ENCODE results near the gene PRRX1.

Gene PRRX1

DNA sequence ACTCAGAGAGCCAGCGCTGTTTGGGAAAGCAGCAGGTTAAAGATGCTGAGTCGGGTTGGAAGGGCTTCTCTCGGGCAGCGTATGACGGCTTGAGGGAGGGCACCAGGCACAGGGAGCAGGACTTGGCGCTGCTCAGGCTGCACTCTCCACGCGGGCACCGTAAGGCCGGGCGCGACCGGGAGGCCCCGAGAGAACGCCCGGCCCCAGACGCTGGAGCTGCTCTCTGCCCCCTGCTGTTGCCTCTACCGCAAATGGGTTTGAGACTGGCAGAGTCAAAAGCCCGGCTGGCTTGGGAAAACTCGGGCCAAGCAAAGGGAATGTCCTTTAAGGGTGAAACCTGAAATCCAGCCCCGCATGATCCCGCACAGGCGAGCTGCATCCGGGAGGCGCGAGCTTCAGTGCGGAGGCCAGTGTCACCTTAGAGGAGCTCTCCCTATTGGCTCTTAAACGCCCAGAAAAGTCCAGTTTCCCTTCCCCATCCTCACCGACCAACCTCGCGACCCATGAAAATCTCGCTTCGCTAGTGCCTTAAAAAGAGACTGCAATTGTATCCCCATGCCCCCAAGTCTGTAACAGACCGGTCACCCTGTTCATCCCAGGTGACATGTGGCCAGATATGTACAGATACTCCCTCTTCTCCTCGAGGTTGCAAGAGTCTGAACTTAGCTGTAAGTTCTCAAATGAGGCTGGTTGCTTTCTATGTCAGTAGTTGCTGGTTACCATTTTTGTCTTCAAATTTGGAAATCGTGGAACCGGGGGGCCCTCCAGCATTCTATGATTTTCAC, 1.1 kb downstream of the PRRX1 start:
- no peak for DNase-seq

GRCh38 chr1:170665629-170666028, 1.7 kb downstream of the PRRX1 start:
- DNase-seq: no peak

DNA sequence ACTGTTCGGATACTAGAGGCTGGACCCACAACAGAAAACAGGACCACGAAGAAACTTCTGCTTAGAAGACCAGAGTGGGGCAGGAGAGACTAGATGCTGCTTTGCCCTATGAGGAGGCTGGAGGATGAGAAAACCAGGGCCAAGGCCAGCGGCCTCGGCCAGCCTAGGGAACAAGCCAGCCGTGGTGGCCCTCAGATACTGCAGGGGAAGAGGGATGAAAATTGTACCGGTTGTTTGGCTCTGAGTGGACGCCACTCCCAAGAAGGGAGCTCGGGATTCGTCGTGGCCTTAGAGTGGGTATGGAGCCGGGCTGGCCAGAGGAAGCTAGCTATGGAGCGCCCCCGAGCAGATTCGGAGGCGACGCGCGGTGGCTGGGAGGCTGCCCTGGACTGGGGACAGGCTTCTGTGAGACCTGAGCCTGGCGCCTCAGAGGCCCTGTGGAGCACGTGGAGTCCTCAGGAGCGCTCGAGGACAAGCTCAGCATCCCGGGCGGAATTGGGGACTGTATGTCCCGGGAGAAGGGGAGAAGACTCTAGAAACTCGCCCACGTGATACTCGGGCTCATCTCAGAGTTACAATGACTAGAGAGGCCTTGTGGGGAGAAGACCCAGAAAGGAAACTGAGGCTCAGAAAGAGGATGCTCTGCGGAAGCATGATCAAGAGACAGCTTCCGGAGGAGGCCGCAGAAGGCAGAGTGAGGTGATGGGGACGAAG, 2.8 kb downstream of the PRRX1 start:
- no peak for DNase-seq

DNA sequence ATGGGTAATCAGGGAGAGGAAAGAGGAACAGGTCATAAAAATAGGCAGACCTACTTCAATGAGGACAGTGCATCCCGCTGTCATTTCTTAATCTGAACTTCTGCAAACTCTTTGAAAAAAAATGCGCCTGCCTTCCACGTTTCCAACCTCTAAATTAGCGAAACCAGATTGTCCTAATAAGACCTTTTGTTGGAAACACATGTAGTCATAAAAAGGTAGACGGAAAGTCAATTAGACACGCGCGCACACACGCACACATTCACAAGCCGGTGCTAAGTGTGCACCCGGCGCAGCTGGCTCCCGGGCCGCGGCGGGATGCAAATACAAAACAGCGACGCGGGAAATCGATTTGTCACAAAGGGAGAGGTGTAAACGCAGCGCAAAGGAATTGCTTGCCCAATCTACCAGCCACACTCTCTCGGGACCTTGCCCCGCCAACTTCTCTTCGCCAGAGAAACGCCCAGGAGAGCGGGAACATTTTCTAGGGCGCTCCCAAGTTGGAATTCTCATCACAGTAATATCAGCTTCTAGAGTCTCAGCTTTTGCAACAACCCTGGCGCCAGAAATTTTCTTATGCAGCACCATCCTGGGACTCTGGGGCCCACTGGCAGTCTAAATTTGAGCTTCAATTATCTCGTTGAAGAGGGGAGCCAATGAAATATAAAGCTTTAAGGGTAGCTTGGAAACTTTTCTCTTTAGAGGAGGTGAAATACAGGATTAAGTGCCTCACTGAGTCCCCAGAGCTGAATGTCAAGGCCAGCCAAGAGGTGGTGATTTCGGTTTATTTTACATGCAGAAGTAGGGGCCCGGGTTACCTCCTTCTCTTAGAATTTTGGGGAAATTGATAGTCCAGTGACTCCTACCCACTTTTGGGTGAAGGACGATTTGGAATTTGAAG, 4.5 kb downstream of the PRRX1 start:
- DNase-seq: no peak

DNA sequence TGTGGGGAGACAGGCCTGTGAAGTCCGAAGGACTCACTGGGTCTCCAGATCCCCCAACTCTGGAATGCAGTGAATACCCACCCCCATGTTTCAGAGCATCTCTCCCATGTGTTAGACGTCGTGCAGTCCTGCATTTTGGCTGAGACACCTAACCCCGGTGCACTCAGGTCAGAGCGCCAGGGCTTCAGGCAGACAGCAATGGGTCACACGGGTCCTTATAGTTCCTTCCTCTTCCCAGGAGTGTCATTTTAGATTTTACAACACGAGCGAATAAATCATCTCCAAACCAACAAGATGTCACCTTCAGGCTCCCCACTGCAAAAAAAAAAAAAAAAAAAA, 5.1 kb downstream of the PRRX1 start:
- no peak for DNase-seq

- DNase-seq: no peak
Observed at GRCh38 chr1:170669586-170670530, 5.9 kb downstream of the PRRX1 start.

GRCh38 chr1:170670802-170671628, 7.1 kb downstream of the PRRX1 start:
- peak; percentile 36 for DNase-seq

DNA sequence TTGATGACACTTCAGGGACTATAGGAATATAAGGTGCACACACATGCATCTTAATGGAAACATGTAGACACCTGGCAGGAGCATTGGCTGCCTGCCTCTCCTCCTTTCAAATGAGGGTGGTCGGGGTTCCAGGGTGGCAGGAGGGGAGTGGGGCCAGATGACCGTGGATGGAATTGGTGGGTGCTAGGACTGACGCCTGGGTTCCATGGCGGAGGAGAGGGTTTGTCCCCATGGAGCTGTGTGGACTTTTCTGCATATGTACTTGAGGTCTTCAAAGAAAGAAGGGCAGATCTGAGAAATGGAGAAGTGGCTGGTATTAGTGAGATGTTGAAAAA, 7.7 kb downstream of the PRRX1 start:
- no peak for DNase-seq

DNA sequence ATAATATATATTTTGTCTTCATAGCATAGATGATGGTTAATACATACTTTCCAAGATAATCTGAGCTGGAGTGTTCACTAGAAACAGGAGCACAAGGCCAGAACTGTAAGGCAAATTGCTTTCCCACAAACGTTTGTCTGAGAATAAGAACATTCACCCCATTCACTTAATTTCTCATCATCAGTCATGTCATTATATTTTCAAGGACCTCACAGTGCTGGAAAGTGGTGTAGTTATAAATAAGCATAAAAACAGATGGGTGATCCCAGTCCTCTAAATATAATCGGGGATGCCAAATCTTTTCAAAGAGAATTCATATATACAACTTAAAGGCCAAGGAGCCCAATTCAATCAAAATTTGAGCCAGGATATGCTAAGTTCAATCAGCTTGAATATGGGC, 8.4 kb downstream of the PRRX1 start:
- DNase-seq: no peak

GRCh38 chr1:170674239-170674638, 10.3 kb downstream of the PRRX1 start:
- no peak for DNase-seq

- no peak for DNase-seq
Observed at GRCh38 chr1:170674986-170675385, 11.1 kb downstream of the PRRX1 start.

- DNase-seq: no peak
Observed at GRCh38 chr1:170675865-170676264, 11.9 kb downstream of the PRRX1 start.

DNA sequence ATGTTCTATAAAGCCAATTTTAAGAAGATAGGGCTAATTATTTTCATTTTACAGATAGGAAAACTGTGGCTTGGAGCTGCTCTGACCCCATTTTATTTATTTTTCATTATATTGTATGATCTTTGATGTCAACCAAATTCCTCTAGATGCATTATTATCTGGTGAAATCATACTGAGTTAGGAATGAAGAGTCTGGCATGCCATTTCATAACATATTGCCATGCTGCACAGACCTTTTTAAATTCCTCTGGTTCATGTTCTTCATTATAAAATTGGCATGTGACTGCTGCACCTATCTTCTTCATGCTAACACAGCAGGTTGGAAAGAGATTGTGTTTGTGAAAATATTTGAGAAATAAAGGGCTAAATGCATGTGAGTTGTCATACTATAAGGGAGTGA, 12.7 kb downstream of the PRRX1 start:
- no peak for DNase-seq

DNA sequence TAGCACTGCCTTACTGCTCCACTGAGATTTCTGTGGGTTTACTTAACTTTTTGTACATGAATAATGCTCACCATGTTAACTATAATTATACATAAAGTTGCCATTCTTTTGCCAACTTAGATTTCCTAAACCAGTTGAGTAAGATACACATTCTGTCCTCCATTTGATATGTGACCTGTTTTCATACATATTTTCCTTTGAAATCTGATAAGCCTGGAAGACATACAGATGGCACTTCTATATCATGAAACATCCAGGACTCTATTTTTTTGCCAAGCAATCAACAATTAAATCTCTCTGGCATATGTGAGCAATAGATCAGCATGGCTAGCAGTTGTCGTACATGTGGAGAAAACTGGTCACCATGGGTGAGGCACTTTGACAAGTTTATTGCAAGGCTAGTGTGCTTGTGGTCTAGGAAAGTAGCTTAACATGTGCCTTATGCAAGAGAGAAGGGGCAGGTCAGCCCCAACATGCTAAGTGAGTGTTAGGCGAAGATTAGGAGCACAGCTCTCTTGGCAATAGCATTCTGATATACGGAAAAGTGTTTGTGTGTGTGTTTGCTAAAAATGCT, 14.2 kb downstream of the PRRX1 start:
- no peak for DNase-seq

DNA sequence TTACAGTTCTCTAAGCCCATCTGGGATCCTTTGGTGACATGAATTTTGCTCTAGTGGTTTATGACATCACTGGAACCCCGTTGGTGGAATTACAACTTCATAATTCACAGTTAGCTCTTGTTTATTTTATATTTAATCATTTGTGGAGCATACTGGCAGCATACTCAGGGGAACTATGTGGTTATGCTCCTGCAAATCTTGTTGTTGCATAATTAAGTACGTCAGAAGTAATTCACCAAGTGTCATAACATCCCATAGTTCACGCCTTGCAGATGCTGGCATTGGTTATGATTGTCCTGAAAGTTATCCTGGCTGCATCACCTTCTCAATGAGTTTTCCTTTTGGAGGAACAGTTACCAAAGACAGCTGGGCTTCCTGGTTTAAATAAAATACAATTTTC, 16.5 kb downstream of the PRRX1 start:
- DNase-seq: no peak

DNA sequence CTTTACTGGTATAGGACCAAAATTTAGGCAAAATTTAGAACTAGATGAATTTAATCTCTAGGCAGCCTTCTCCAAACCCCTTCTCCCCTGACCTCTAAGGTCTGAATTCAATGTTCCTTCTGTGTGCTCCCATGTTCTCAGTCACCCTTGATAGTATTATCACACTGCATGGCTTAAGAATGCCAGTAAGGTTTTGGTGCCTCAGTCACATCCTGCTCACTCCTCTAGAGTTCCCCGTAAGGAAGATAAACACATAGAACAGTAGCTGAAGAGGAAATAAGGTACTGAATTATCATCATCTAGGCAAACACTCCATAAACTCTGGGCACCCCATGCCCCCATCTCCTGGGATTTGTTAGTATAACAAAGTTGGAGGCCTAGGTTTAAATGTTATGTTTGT, 18.2 kb downstream of the PRRX1 start:
- DNase-seq: no peak

DNA sequence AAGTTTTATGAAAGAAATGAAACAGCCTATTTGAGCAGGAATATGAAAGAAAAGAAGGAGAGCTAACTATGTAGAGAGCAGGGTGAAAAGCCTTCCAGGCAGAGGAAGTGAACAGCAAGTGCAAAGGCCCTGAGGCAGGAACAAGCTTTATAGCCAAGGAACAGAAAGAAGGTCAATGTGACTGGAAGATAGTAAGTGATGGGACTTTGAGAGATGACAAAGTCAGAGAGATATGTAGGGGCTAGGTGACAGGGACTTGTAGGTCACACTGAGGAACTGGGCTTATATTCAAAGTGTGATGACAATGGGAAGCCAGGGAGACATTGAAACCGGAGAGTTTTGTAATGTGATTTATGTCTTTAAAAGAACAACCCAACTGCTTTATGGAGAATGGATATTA, 18.9 kb downstream of the PRRX1 start:
- no peak for DNase-seq

DNA sequence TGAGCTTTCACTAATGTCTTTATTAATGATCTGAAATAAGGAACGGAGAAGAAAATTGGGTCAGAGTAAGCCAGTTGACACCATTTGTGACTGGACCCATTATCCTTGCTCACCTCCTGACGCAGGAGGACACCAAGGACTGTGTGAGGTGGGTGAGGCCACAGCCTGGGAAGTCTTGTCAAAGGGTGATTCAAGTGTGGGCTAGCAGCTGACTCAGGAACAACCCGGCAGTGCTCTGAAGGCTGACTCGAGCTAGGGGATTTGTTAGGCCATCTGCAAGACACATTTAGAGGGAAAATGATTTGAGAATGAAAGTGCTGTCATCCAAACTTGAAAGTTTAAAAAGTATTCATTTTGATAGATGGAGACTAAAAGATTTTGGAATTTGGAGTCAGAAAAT, 21.2 kb downstream of the PRRX1 start:
- DNase-seq: no peak

GRCh38 chr1:170686291-170686690, 22.4 kb downstream of the PRRX1 start:
- no peak for DNase-seq

DNA sequence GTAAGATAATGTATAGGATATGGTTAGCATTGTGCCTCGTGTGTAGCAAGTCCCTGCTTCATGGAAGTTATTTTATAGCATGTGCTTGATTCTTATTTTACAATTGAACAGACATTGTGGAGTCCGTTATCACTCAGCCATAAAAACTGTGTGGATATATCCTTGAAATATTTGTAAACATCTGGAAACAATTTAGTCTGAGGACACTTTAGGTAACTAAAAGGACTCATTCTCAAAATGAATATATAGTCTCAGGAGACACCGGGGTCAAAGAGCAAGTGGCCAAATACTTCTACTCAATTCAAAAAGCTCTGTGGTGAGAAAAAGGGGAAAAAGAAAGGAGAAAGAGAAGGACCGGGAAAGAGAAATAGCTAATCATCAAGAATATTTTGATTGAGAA, 23.7 kb downstream of the PRRX1 start:
- no peak for DNase-seq

DNA sequence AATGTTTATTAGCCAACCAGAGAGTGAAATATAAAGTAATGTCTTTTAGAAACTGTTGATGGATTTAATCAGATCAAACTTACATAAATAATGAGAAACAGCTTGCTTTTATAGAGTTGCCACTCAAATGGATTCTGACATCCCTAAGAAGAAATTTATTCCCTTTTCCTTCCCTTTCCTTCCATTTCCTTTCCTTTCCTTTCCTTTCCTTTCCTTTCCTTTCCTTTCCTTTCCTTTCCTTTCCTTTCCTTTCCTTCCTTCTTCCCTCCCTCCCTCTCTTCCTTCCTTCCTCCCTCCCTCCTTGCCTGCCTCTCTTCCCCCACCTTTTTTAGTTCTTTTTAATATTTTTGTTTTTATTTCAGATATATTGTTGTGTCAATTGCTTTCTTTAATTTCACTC, 27.3 kb downstream of the PRRX1 start:
- DNase-seq: no peak

Measured in stimulated activated CD4-positive, alpha-beta T cell treated with anti-CD3 and anti-CD28 coated beads, Interleukin-1b, Interleukin-23, amount 100 ng/mL, for 48 hours (primary cell).